SU-DHL-6 (cell line): Measurements from ENCODE around the gene ASB2.

ENCODE experiments used
- H2AFZ ChIP-seq: fragments of 200-600 bp; sonication (generic); 2 replicates; pipeline ENCODE4 v1.6.1; 2014; ENCODE audit warnings: low read depth, mild to moderate bottlenecking, moderate library complexity, mixed read lengths, antibody characterized with exemption, low read length; ENCODE audit not compliant: severe bottlenecking
- H3F3A ChIP-seq: fragments of 200-600 bp; shearing (Covaris generic); 2 replicates; pipeline ENCODE4 v1.6.0; 2016; ENCODE audit warnings: antibody characterized with exemption, mild to moderate bottlenecking; ENCODE audit not compliant: insufficient read depth
- H3K27ac ChIP-seq: fragments of 200-600 bp; sonication (generic); 2 replicates; pipeline ENCODE4 v1.5.1; 2016; ENCODE audit warnings: low read depth, mild to moderate bottlenecking, low read length, moderate library complexity, mixed read lengths
- H3K27me3 ChIP-seq: fragments of 200-600 bp; sonication (generic), shearing (Covaris generic); 2 replicates; pipeline ENCODE4 v1.6.0; 2014; ENCODE audit warnings: mild to moderate bottlenecking, low read length
- H3K36me3 ChIP-seq: fragments of 200-600 bp; sonication (generic); 2 replicates; pipeline ENCODE4 v1.6.1; 2014; ENCODE audit warnings: mild to moderate bottlenecking, low read length, mixed read lengths
- H3K4me2 ChIP-seq: fragments of 300-600, 200-600 bp; shearing (Covaris generic), sonication (generic); 2 replicates; pipeline ENCODE4 v1.6.0; 2014; ENCODE audit warnings: low read length, low read depth, mild to moderate bottlenecking; ENCODE audit not compliant: poor library complexity, severe bottlenecking
- H3K4me3 ChIP-seq: fragments of 200-600 bp; sonication (generic); 2 replicates; pipeline ENCODE4 v1.5.1; 2014; ENCODE audit warnings: antibody characterized with exemption, low read length, mild to moderate bottlenecking, mixed read lengths; ENCODE audit not compliant: insufficient read depth, poor library complexity, severe bottlenecking
- H3K79me2 ChIP-seq: fragments of 200-600 bp; sonication (generic); 2 replicates; pipeline ENCODE4 v1.6.1; 2014; ENCODE audit warnings: mild to moderate bottlenecking, low read length, moderate library complexity; ENCODE audit not compliant: insufficient read depth
- H3K9ac ChIP-seq: fragments of 200-600 bp; sonication (generic); 2 replicates; pipeline ENCODE4 v1.7.0; 2014; ENCODE audit warnings: mild to moderate bottlenecking, low read length
- H3K9me2 ChIP-seq: fragments of 200-600 bp; sonication (generic); replicated peaks from 2 replicates; pipeline ENCODE4 v1.6.1; 2014; ENCODE audit warnings: low read length; ENCODE audit not compliant: insufficient read depth
- H3K9me3 ChIP-seq: fragments of 200-600 bp; sonication (generic); 2 replicates; pipeline ENCODE4 v1.6.1; 2014; ENCODE audit warnings: low read length, mixed read lengths; ENCODE audit not compliant: insufficient read depth
- H4K20me1 ChIP-seq: fragments of 200-600 bp; sonication (generic); 2 replicates; pipeline ENCODE4 v1.6.1; 2014; ENCODE audit warnings: low read depth, mild to moderate bottlenecking, antibody characterized with exemption, low read length, moderate library complexity, mixed read lengths
- CTCF ChIP-seq: fragments of 200-600 bp; sonication (generic); IDR thresholded peaks from one replicate; pipeline ENCODE4 v1.5.1; 2017; ENCODE audit warnings: antibody characterized with exemption, mild to moderate bottlenecking, low read length, moderate library complexity; ENCODE audit not compliant: insufficient read depth, poor library complexity, severe bottlenecking
- EZH2phosphoT487 ChIP-seq: fragments of 200-600 bp; sonication (generic), shearing (Covaris generic); conservative IDR thresholded peaks from 2 replicates; pipeline ENCODE4 v1.6.1; 2018; ENCODE audit warnings: mild to moderate bottlenecking, antibody characterized with exemption, low read length, moderate library complexity, mixed read lengths

ASB2 gene

GRCh38 chr14:93977790-93978581 lies 1.6 kb upstream of the ASB2 start:
- peak overlapping the region; percentile 66 for H3K9ac ChIP-seq
- H3K27me3 ChIP-seq: no peaks in the 10 kb centered on the region
- no peak for TF ChIP-seq CTCF
- TF ChIP-seq EZH2phosphoT487: no peak
- H3F3A ChIP-seq: peaks cover 47% of the 10 kb centered on the region
- H3K27ac ChIP-seq: peak overlapping the region; percentile 99
- peak overlapping the region; percentile 75 for H3K4me2 ChIP-seq
- H3K36me3 ChIP-seq: peaks cover 2% of the 10 kb centered on the region; the same call in 1 of the 2 replicates
- H4K20me1 ChIP-seq: no peaks in the 10 kb centered on the region
- peaks cover 8% of the 10 kb centered on the region; the same call in 1 of the 2 replicates for H3K9me3 ChIP-seq
- H2AFZ ChIP-seq: no peak overlapping the region
- no peaks in the 10 kb centered on the region for H3K9me2 ChIP-seq
- H3K79me2 ChIP-seq: peaks cover 8% of the 10 kb centered on the region
- peak overlapping the region; percentile 2 for H3K4me3 ChIP-seq

DNA sequence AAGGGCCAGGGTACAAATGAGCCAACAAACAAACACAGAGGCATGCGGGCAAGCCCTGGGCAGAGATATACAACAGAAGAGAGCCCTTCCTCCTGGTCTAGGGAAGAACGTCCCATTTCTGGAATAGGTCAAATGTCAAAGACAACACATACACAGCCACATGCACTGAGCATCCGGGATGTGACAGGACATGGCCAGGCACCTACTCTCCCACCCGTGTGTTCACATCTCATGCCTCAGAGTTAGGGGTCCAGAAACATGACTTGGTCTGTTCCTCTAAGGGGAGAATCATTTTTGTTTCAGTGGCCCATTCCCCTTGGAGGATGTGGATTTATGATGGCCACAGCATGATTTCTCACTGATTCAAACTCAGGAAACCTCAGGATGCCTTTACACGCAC lies 801 bp upstream of the ASB2 start:
- Histone ChIP-seq H3K9me2 (no peaks in the 10 kb centered on the region), H3K4me2 (peak overlapping the region; percentile 75), H4K20me1 (no peaks in the 10 kb centered on the region), H3K36me3 (peaks cover 2% of the 10 kb centered on the region; the same call in 1 of the 2 replicates), H3K79me2 (peaks cover 8% of the 10 kb centered on the region), H2AFZ (no peak overlapping the region), H3K27me3 (no peaks in the 10 kb centered on the region), H3K27ac (peak overlapping the region; percentile 99), H3K9me3 (peaks cover 8% of the 10 kb centered on the region; the same call in 1 of the 2 replicates), H3F3A (peaks cover 55% of the 10 kb centered on the region), H3K9ac (peak overlapping the region; percentile 66), H3K4me3 (peak overlapping the region; percentile 32)
- TF ChIP-seq CTCF (no peak), EZH2phosphoT487 (no peak)

DNA sequence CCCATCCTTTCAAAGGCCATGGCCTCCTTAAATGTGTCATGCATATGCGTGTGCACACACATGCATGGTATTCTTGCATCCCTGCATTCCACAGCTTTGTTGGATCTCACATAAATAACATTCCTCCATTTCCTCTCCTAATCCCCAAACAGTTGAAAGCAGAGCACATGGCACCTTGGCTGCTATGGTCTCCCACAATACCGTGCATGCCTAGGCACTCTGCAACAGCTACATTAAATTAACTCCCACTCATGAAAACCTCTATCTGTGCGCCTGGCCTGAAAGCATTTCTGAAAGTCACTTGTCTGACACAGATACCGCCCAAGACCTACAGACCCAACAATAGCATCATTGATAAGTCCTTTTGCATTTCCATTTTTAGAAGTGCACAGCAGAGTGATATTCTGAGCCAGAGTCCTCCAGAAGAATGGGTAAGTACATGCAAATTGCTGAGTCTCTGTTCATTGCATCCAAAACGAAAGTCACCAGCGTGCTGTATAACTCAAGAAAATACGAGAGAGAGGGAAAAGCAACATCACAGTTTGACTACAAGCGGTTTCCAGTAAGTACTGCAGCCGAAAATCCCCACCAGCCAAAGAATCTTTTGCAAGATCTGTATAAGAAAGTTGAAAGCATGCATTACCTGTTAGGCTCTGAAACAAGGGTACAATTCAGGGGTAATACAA lies 436 bp downstream of the ASB2 start:
- Histone ChIP-seq H4K20me1 (no peaks in the 10 kb centered on the region), H2AFZ (no peak overlapping the region), H3K4me2 (peak overlapping the region; percentile 75), H3K4me3 (peak overlapping the region; percentile 32), H3K9ac (peak overlapping the region; percentile 66), H3F3A (peaks cover 67% of the 10 kb centered on the region), H3K27ac (peak overlapping the region; percentile 99), H3K27me3 (no peaks in the 10 kb centered on the region), H3K9me3 (peaks cover 8% of the 10 kb centered on the region; the same call in 1 of the 2 replicates), H3K9me2 (no peaks in the 10 kb centered on the region), H3K79me2 (peaks cover 8% of the 10 kb centered on the region), H3K36me3 (peaks cover 2% of the 10 kb centered on the region; the same call in 1 of the 2 replicates)
- TF ChIP-seq CTCF (no peak), EZH2phosphoT487 (no peak)
